LNCaP clone FGC (cell line): ENCODE results near the gene FBXO31.

Experiments used
- DNase-seq: peaks from one replicate; pipeline ENCODE4 v3.0.0-alpha.2; 2011; ENCODE audit warnings: low read depth
- H3K4me3 ChIP-seq: 2 replicates; pipeline ENCODE4 v1.5.1; 2011; ENCODE audit warnings: mild to moderate bottlenecking, low read depth, low read length, control low read depth
- CTCF ChIP-seq: IDR thresholded peaks from 2 replicates; pipeline ENCODE4 v1.5.1; 2012; ENCODE audit warnings: mild to moderate bottlenecking; ENCODE audit not compliant: control insufficient read depth, insufficient read depth; ENCODE audit errors: extremely low read depth

FBXO31 gene

GRCh38 chr16:87423429-87423828 is 39.9 kb upstream of the FBXO31 start:
- no peak for TF ChIP-seq CTCF
- DNase-seq, result no peak
- no peak overlapping the region for H3K4me3 ChIP-seq

- no peak overlapping the region for H3K4me3 ChIP-seq
- no peak for TF ChIP-seq CTCF
- DNase-seq, result no peak
These were observed 38.5 kb upstream of the FBXO31 start for GRCh38 chr16:87422106-87422505.

GRCh38 chr16:87421003-87421912 is 37.7 kb upstream of the FBXO31 start:
- no peak for TF ChIP-seq CTCF
- no peak overlapping the region for H3K4me3 ChIP-seq
- no peak for DNase-seq

GRCh38 chr16:87420026-87421002 is 36.7 kb upstream of the FBXO31 start:
- DNase-seq, result no peak
- TF ChIP-seq CTCF, result 0 out of 2 replicates have a peak, but pooled peaks have one; percentile 13

GRCh38 chr16:87418644-87419043 is 35.1 kb upstream of the FBXO31 start:
- no peak for TF ChIP-seq CTCF
- H3K4me3 ChIP-seq, result no peak overlapping the region
- peak; percentile 96 for DNase-seq

More at GRCh38 chr16:87420026-87421002, 36.7 kb upstream of the FBXO31 start:
- no peak overlapping the region for H3K4me3 ChIP-seq

- H3K4me3 ChIP-seq, result no peak overlapping the region
- TF ChIP-seq CTCF, result no peak
- no peak for DNase-seq
These were observed 34.6 kb upstream of the FBXO31 start for GRCh38 chr16:87418216-87418615.
